IMR-90 (cell line): ENCODE results near the gene ASS1. TPM values are rescaled to one million over a fixed set of nuclear protein-coding genes. Genes with fewer than 3 reads are reported as not detected.

ENCODE experiments used
- ATAC-seq: fragments of 200-7000 bp; cut with Tn5 transposase; 2 replicates; pipeline ENCODE4 v1.9.1; 2020; ENCODE audit warnings: low read depth, mild to moderate bottlenecking, moderate library complexity
- BruUV-seq: library from RNA; stranded (reverse); fragments of 400-500 nt; replicated peaks from 2 replicates; lab custom pipeline; 2021; lab: Mats Ljungman, UMichigan
- CTCF ChIA-PET: fragments of 300-600 bp; formaldehyde crosslinking; extraction: SDS; loops from one replicate; lab custom pipeline; 2021; ENCODE audit warnings: antibody characterized with exemption; lab: Yijun Ruan, JAX
- POLR2A ChIA-PET: fragments of 300-600 bp; sonication (Branson Sonifier 250); formaldehyde crosslinking; loops from one replicate; lab custom pipeline; 2022; ENCODE audit warnings: antibody characterized with exemption; ENCODE audit not compliant: unreplicated experiment; lab: Charles Lee
- DNase-seq: peaks from one replicate; pipeline ENCODE4 v3.0.0; 2013
- H2AFZ ChIP-seq: replicated peaks from 2 replicates; pipeline ENCODE3; 2013; ENCODE audit warnings: low read length, mild to moderate bottlenecking; ENCODE audit not compliant: poor library complexity
- H2AK5ac ChIP-seq: 2 replicates; pipeline ENCODE4 v1.6.1; 2013; ENCODE audit warnings: low read depth, low read length, inconsistent platforms
- H2AK9ac ChIP-seq: replicated peaks from 2 replicates; pipeline ENCODE3; 2013; ENCODE audit warnings: mild to moderate bottlenecking, low read depth, low read length, moderate library complexity; ENCODE audit not compliant: poor library complexity
- H2BK120ac ChIP-seq: 2 replicates; pipeline ENCODE4 v1.6.1; 2013; ENCODE audit warnings: low read depth, low read length, inconsistent platforms
- H2BK15ac ChIP-seq: 3 replicates; pipeline ENCODE4 v1.6.1; 2013; ENCODE audit warnings: low read depth, low read length, inconsistent platforms
- H2BK20ac ChIP-seq: 2 replicates; pipeline ENCODE4 v1.6.1; 2013; ENCODE audit warnings: low read depth, mild to moderate bottlenecking, inconsistent platforms, low read length, moderate library complexity
- H2BK5ac ChIP-seq: 2 replicates; pipeline ENCODE4 v1.6.1; 2013; ENCODE audit warnings: mild to moderate bottlenecking, low read depth, low read length, inconsistent platforms; ENCODE audit not compliant: poor library complexity, severe bottlenecking
- H3K14ac ChIP-seq: replicated peaks from 2 replicates; pipeline ENCODE4 v1.6.1; 2013; ENCODE audit warnings: low read depth, low read length, inconsistent platforms
- H3K18ac ChIP-seq: 2 replicates; pipeline ENCODE4 v1.6.1; 2013; ENCODE audit warnings: low read depth, low read length, control low read depth
- H3K23ac ChIP-seq: 2 replicates; pipeline ENCODE4 v1.6.1; 2013; ENCODE audit warnings: low read depth, low read length, inconsistent platforms
- H3K27ac ChIP-seq: 2 replicates; pipeline ENCODE4 v1.5.1; 2013; ENCODE audit warnings: mild to moderate bottlenecking, control low read depth, low read length; ENCODE audit not compliant: insufficient read depth
- H3K27me3 ChIP-seq: 2 replicates; pipeline ENCODE4 v1.6.1; 2013; ENCODE audit warnings: low read length; ENCODE audit not compliant: control insufficient read depth, insufficient read depth
- H3K36me3 ChIP-seq: 2 replicates; pipeline ENCODE4 v1.6.1; 2013; ENCODE audit warnings: low read length, mixed read lengths; ENCODE audit not compliant: control insufficient read depth, insufficient read depth
- H3K4ac ChIP-seq: 2 replicates; pipeline ENCODE4 v1.6.1; 2013; ENCODE audit warnings: low read depth, low read length, inconsistent platforms
- H3K4me1 ChIP-seq: 2 replicates; pipeline ENCODE4 v1.6.1; 2013; ENCODE audit warnings: low read length, mixed read lengths; ENCODE audit not compliant: control insufficient read depth, insufficient read depth
- H3K4me2 ChIP-seq: 2 replicates; pipeline ENCODE4 v1.6.1; 2013; ENCODE audit warnings: low read depth, mild to moderate bottlenecking, control low read depth, low read length, moderate library complexity
- H3K4me3 ChIP-seq: 2 replicates; pipeline ENCODE4 v1.5.1; 2013; ENCODE audit warnings: low read depth, mild to moderate bottlenecking, control low read depth, low read length, moderate library complexity; ENCODE audit not compliant: insufficient read depth
- H3K56ac ChIP-seq: 2 replicates; pipeline ENCODE4 v1.6.1; 2013; ENCODE audit warnings: low read length, inconsistent platforms; ENCODE audit not compliant: insufficient read depth; ENCODE audit errors: extremely low read depth
- H3K79me1 ChIP-seq, 2 experiments: 2 replicates each; pipeline ENCODE4 v1.6.1; 2013; ENCODE audit warnings: low read length in 2 of 2, inconsistent platforms in 1 of 2, low read depth in 1 of 2
- H3K9ac ChIP-seq: 2 replicates; pipeline ENCODE4 v1.6.1; 2013; ENCODE audit warnings: low read depth, low read length, control low read depth
- H3K9me1 ChIP-seq: 2 replicates; pipeline ENCODE4 v1.6.1; 2013; ENCODE audit warnings: low read length, inconsistent platforms; ENCODE audit not compliant: insufficient read depth
- H3K9me3 ChIP-seq: 2 replicates; pipeline ENCODE4 v1.6.1; 2013; ENCODE audit warnings: low read length; ENCODE audit not compliant: control insufficient read depth, insufficient read depth
- H4K20me1 ChIP-seq: 2 replicates; pipeline ENCODE4 v1.6.1; 2013; ENCODE audit warnings: low read length, inconsistent platforms; ENCODE audit not compliant: insufficient read depth
- H4K5ac ChIP-seq: 2 replicates; pipeline ENCODE4 v1.6.1; 2013; ENCODE audit warnings: mild to moderate bottlenecking, low read depth, low read length, control low read depth
- H4K8ac ChIP-seq, 2 experiments: 2 replicates each; pipeline ENCODE4 v1.6.1; 2013; ENCODE audit warnings: low read depth in 2 of 2, low read length in 2 of 2, control low read depth in 1 of 2, inconsistent platforms in 1 of 2
- H4K91ac ChIP-seq: 2 replicates; pipeline ENCODE4 v1.6.1; 2013; ENCODE audit warnings: low read depth, low read length, inconsistent platforms; ENCODE audit not compliant: insufficient read depth
- BHLHE40 ChIP-seq: fragments of 150-350 bp; IDR thresholded peaks from 2 replicates; pipeline ENCODE4 v1.6.1; 2016; ENCODE audit warnings: mild to moderate bottlenecking, low read depth, low read length
- CHD1 ChIP-seq: IDR thresholded peaks from 2 replicates; pipeline ENCODE4 v1.6.1; 2012; ENCODE audit warnings: low read depth, low read length, improper control_type of control experiment
- CTCF ChIP-seq: conservative IDR thresholded peaks from 2 replicates; pipeline ENCODE4 v1.5.1; 2012; ENCODE audit warnings: mild to moderate bottlenecking, low read depth, low read length, improper control_type of control experiment
- ELK1 ChIP-seq: fragments of 150-350 bp; IDR thresholded peaks from 2 replicates; pipeline ENCODE4 v1.6.1; 2016; ENCODE audit warnings: low read depth, mild to moderate bottlenecking, low read length, moderate library complexity, borderline replicate concordance
- FOS ChIP-seq: fragments of 150-350 bp; IDR thresholded peaks from 2 replicates; pipeline ENCODE4 v1.6.1; 2016; ENCODE audit warnings: low read depth, low read length
- MAFK ChIP-seq: IDR thresholded peaks from 2 replicates; pipeline ENCODE4 v1.6.1; 2012; ENCODE audit warnings: low read depth, low read length, improper control_type of control experiment
- NFE2L2 ChIP-seq: fragments of 150-350 bp; IDR thresholded peaks from 2 replicates; pipeline ENCODE4 v1.6.1; 2016; ENCODE audit warnings: low read depth, mild to moderate bottlenecking, low read length
- POLR2A ChIP-seq: IDR thresholded peaks from 2 replicates; pipeline ENCODE4 v1.6.1; 2012; ENCODE audit warnings: mild to moderate bottlenecking, low read depth, low read length
- RAD21 ChIP-seq: IDR thresholded peaks from 2 replicates; pipeline ENCODE4 v1.6.1; 2012; ENCODE audit warnings: low read length, improper control_type of control experiment
- RCOR1 ChIP-seq: IDR thresholded peaks from 2 replicates; pipeline ENCODE4 v1.6.1; 2012; ENCODE audit warnings: mild to moderate bottlenecking, low read length, improper control_type of control experiment; ENCODE audit not compliant: insufficient replicate concordance
- WGBS, 2 experiments: methylation state at CpG; one replicate each; pipeline versions ENCODE4 v1.1.5 to v1.1.7; 2013; ENCODE audit warnings: missing lambda C conversion rate in 2 of 2; ENCODE audit not compliant: insufficient read length in 1 of 2; ENCODE audit errors: extremely low coverage in 2 of 2; 5-methylcytosine and 5-hydroxymethylcytosine counted together
- dilution Hi-C: fragments of 300-500 bp; cut with HindIII; formaldehyde crosslinking; loops from one replicate; pipeline ENCODE4 v1.14.3; 2018; ENCODE audit warnings: low sequenced_read_pairs; ENCODE audit not compliant: unreplicated experiment
- in situ Hi-C: fragments of 300-500 bp; cut with MboI; formaldehyde crosslinking; loops from 3 replicates; pipeline ENCODE4 v1.14.3; 2019; ENCODE audit warnings: low sequenced_read_pairs, inconsistent platforms, mixed read lengths
- intact Hi-C: fragments of 100-400 bp; cut with micrococcal nuclease; formaldehyde crosslinking; loops from 2 replicates; pipeline ENCODE4 v1.10.0; 2022
- polyA plus RNA-seq, 3 experiments: library from polyadenylated mRNA; depleted of rRNA; stranded (reverse); fragments of >200 nt; gene quantifications; 2 replicates each; pipeline ENCODE4 v1.2.3, GENCODE V29; 2012; ENCODE audit warnings: low replicate concordance in 1 of 3
- total RNA-seq: library from RNA; depleted of rRNA; stranded (reverse); fragments of >200 nt; gene quantifications from 2 replicates; pipeline ENCODE4 v1.2.3, GENCODE V29; 2012

ASS1 gene
- total and polyA plus RNA-seq, 2 of the 4 experiments (the other 2 are of a cell fraction) = 39.6 to 41.9 TPM

GRCh38 chr9:130447193-130447816 lies 2.5 kb downstream of the ASS1 start:
- POLR2A ChIA-PET = no interaction called here
- peak overlapping the region; percentile 19 for H2AFZ ChIP-seq
- no peaks in the 10 kb centered on the region for H3K9me3 ChIP-seq
- 0 out of 2 replicates have a peak overlapping the region, but pooled peaks have one; percentile 2 for H3K23ac ChIP-seq
- peaks cover 15% of the 10 kb centered on the region for H3K9me1 ChIP-seq
- peak overlapping the region; percentile 72 for H2AK5ac ChIP-seq
- H3K9ac ChIP-seq = peak overlapping the region; percentile 34; the same call in 1 of the 2 replicates
- peaks cover 6% of the 10 kb centered on the region; the same call in 1 of the 2 replicates for H3K27me3 ChIP-seq
- ATAC-seq = no peak
- peak overlapping the region; percentile 87 for H2BK120ac ChIP-seq
- H2BK5ac ChIP-seq = peak overlapping the region; percentile 7
- BruUV-seq = no TSS peak
- peak overlapping the region; percentile 29; the same call in 1 of the 2 replicates for H3K18ac ChIP-seq
- CTCF ChIA-PET = interaction anchor here (0.6 kb wide), 1 partner anchor 105 kb away, joined by 4 read pairs; no protein-coding TSS in a partner anchor
- H4K8ac ChIP-seq = peak overlapping the region; percentile 40 to 64; a peak in 3 of 4 replicates
- in situ Hi-C loops = no loop called here
- dilution Hi-C loops = no loop called here
- H3K4me3 ChIP-seq = no peak overlapping the region
- no peak overlapping the region for H3K56ac ChIP-seq
- whole genome bisulfite sequencing, 2 experiments = 80% methylated on average over 4 of the region's 12 CpGs; no CpG with 5 or more reads in 1 of the 2 experiments
- peaks cover 41% of the 10 kb centered on the region for H3K4me1 ChIP-seq
- DNase-seq = no peak
- peaks cover 2% of the 10 kb centered on the region; the same call in 1 of the 2 replicates for H4K20me1 ChIP-seq
- H3K27ac ChIP-seq = peak overlapping the region; percentile 81; the same call in 1 of the 2 replicates
- peak overlapping the region; percentile 60 for H2AK9ac ChIP-seq
- H4K5ac ChIP-seq = peak overlapping the region; percentile 7; the same call in 1 of the 2 replicates
- H2BK20ac ChIP-seq = peak overlapping the region; percentile 27
- intact Hi-C loops = loop anchor here (2.0 kb wide), 1 partner anchor 341 kb away; no protein-coding TSS in a partner anchor
- no peaks in the 10 kb centered on the region for H3K36me3 ChIP-seq
- peak overlapping the region; percentile 83 for H3K4ac ChIP-seq
- TF ChIP-seq MAFK (no peak), POLR2A (no peak), BHLHE40 (no peak), RCOR1 (no peak), CHD1 (no peak), NFE2L2 (no peak), CTCF (no peak), FOS (no peak), ELK1 (no peak), RAD21 (no peak)
- H3K79me1 ChIP-seq = no peaks in the 10 kb centered on the region
- H3K14ac ChIP-seq = peak overlapping the region; percentile 69; the same call in 1 of the 2 replicates
- peak overlapping the region; percentile 77 for H4K91ac ChIP-seq
- no peak overlapping the region for H3K4me2 ChIP-seq
- peak overlapping the region; percentile 36; the same call in 1 of the 3 replicates for H2BK15ac ChIP-seq
